AG04450 (cell line): Measurements from ENCODE around the gene ATAD3A. TPM values are rescaled to one million over a fixed set of nuclear protein-coding genes. Genes with fewer than 3 reads are reported as not detected.
"Not testable (repeated sequence)": the region's sequence is repeated elsewhere in the genome, so short reads cannot be mapped to it uniquely, and the experiment has no call there.

Source experiments
- CTCF ChIA-PET: fragments of 300-600, 350-600 bp; formaldehyde crosslinking; extraction: SDS; loops from one replicate; lab custom pipeline; 2022; ENCODE audit warnings: antibody characterized with exemption, inconsistent platforms; lab: Charles Lee
- POLR2A ChIA-PET: fragments of 350-600 bp; formaldehyde crosslinking; extraction: SDS; loops from one replicate; lab custom pipeline; 2021; ENCODE audit warnings: antibody characterized with exemption, inconsistent platforms; lab: Yijun Ruan, JAX
- DNase-seq: peaks from one replicate; pipeline ENCODE4 v3.0.0-alpha.2; 2011; ENCODE audit warnings: low read depth, low spot score
- H3K27ac ChIP-seq: one replicate; pipeline ENCODE4 v1.5.1; 2012; ENCODE audit warnings: low read depth, low read length, control low read depth
- H3K27me3 ChIP-seq: one replicate; pipeline ENCODE4 v1.6.0; 2012; ENCODE audit warnings: low read length; ENCODE audit not compliant: control insufficient read depth, insufficient read depth
- H3K4me3 ChIP-seq: 2 replicates; pipeline ENCODE4 v1.5.1; 2011; ENCODE audit warnings: mild to moderate bottlenecking, low read depth, low read length, control low read depth
- H3K9me3 ChIP-seq: 2 replicates; pipeline ENCODE4 v1.5.1; 2012; ENCODE audit warnings: low read length; ENCODE audit not compliant: control insufficient read depth, insufficient read depth
- CTCF ChIP-seq: IDR thresholded peaks from 2 replicates; pipeline ENCODE4 v1.5.1; 2011; ENCODE audit warnings: low read depth, low read length, control low read depth, inconsistent platforms
- polyA plus RNA-seq: library from polyadenylated mRNA; depleted of rRNA; stranded (reverse); fragments of >200 nt; gene quantifications from 2 replicates; pipeline ENCODE4 v1.2.3, GENCODE V29; 2011

ATAD3A gene
- polyA plus RNA-seq, 1 experiment: 8.5 TPM

GRCh38 chr1:1471389-1472052, 40.4 kb upstream of the ATAD3A start, which contains the start of gene ATAD3B:
Gene ATAD3B (plus strand): TSS chr1:1471765. CDS start chr1:1471885, 120 bp downstream.
- no peaks in the 10 kb centered on the region for H3K27me3 ChIP-seq
- H3K4me3 ChIP-seq: peak within 1 kb of the TSS; percentile 77
- peak within 1 kb of the TSS; percentile 47 for H3K27ac ChIP-seq
- TF ChIP-seq CTCF: no peak
- H3K9me3 ChIP-seq: no peaks in the 10 kb centered on the region; the same call in 1 of the 2 replicates
- ChIA-PET CTCF (no interaction called here), POLR2A (no interaction called here)
- peak; percentile 69 for DNase-seq

GRCh38 chr1:1472053-1472876, 39.7 kb upstream of the ATAD3A start:
- ChIA-PET POLR2A (interaction anchor here (1.0 kb wide), 1 partner anchor 73 kb away, joined by 3 read pairs; the partner anchor contains the start of gene CCNL2), CTCF (interaction anchor here (0.7 kb wide), 1 partner anchor 74 kb away, joined by 7 read pairs; no protein-coding TSS in a partner anchor)
- DNase-seq, H3K9me3 ChIP-seq, H3K27me3 ChIP-seq: not testable (repeated sequence)
- Histone ChIP-seq H3K4me3 (peak overlapping the region; percentile 74), H3K27ac (peak overlapping the region; percentile 47)

- H3K27me3 ChIP-seq, POLR2A ChIA-PET, DNase-seq, H3K27ac ChIP-seq, H3K9me3 ChIP-seq, H3K4me3 ChIP-seq: not testable (repeated sequence)
- CTCF ChIA-PET: interaction anchor here (0.6 kb wide), 1 partner anchor 169 kb away, joined by 5 read pairs; no protein-coding TSS in a partner anchor
Measured at GRCh38 chr1:1476011-1476410, 36.0 kb upstream of the ATAD3A start.

- no peak overlapping the region for H3K4me3 ChIP-seq
- no peaks in the 10 kb centered on the region; the same call in 1 of the 2 replicates for H3K9me3 ChIP-seq
- TF ChIP-seq CTCF: no peak
- no peaks in the 10 kb centered on the region for H3K27me3 ChIP-seq
- ChIA-PET CTCF (no interaction called here), POLR2A (no interaction called here)
- H3K27ac ChIP-seq: no peak overlapping the region
- no peak for DNase-seq
Measured at GRCh38 chr1:1477206-1477605, 34.8 kb upstream of the ATAD3A start.

GRCh38 chr1:1479547-1480487, 32.1 kb upstream of the ATAD3A start:
- TF ChIP-seq CTCF: no peak
- CTCF ChIA-PET: no interaction called here

GRCh38 chr1:1480488-1480867, 31.5 kb upstream of the ATAD3A start:
- H3K9me3 ChIP-seq, POLR2A ChIA-PET, H3K27ac ChIP-seq, CTCF ChIA-PET, H3K4me3 ChIP-seq, H3K27me3 ChIP-seq, DNase-seq: not testable (repeated sequence)

More at GRCh38 chr1:1479547-1480487, 32.1 kb upstream of the ATAD3A start:
- POLR2A ChIA-PET: no interaction called here
- no peak for DNase-seq
- Histone ChIP-seq H3K27ac (no peak overlapping the region), H3K9me3 (no peaks in the 10 kb centered on the region; the same call in 1 of the 2 replicates), H3K27me3 (no peaks in the 10 kb centered on the region), H3K4me3 (no peak overlapping the region)

- CTCF ChIA-PET, DNase-seq, H3K27ac ChIP-seq, H3K9me3 ChIP-seq, H3K4me3 ChIP-seq, POLR2A ChIA-PET, H3K27me3 ChIP-seq: not testable (repeated sequence)
Measured at GRCh38 chr1:1481811-1482210, 30.2 kb upstream of the ATAD3A start.
